Measurements from ENCODE around the gene ANXA2R. TPM values are rescaled to one million over a fixed set of nuclear protein-coding genes. Genes with fewer than 3 reads are reported as not detected.
A peak's percentile ranks its signal among the peaks of the same experiment; 100 is the strongest.
"Not testable (repeated sequence)": the region's sequence is repeated elsewhere in the genome, so short reads cannot be mapped to it uniquely, and the experiment has no call there.

ANXA2R gene
- total RNA-seq, 1 donor: 3.6 TPM

DNA sequence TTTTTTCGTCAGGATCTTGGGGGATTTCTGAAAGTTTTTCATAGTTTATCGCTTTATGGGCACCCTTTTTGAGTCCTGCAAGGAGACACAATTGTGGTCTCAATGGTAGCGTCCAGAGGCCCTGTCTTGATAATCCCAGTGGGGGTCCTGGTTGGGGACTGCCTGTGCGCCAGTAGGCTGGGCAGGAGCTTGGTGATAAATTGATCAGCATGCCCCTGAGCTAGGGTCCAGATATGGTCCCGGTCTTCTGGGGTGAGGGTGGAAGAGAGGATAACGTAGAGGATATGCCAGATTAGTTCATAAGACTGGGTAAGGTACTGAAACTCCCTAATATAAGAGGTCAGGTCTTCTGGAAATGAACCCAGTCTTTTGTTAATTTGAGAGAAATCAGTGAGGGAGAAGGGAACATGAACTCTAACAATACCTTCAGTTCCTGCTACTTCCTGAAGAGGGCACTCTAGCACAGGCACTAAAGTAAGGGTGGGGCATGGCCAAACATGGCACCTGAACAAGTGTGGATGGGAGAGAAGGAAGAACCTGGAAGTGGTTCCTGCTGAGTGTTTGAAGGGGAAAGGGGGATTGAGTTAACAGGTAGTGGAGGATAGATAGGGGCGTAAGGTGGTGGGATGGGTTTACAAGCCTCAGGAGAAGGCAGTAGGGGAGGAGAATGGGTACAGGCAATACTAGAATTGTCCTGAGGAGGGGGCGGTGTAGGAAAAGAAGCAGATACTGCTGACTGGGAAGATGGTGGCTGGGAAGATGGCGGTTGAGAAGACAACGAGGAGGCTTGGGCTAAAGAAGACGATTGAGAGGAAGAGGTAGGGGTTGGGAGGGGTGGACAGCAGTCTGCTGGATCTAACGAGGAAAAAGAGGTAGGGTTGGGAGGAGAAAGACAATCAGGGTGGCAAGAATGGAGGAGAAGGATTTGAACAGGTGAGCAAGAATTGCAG lies 33.8 kb upstream of the ANXA2R start:
- H3K4me3 ChIP-seq (ENCODE audit: insufficient read depth, low read length): no peak overlapping the region
- H3K27ac ChIP-seq (ENCODE audit: low read depth, low read length): no peak overlapping the region
- no peaks in the 10 kb centered on the region for H3K27me3 ChIP-seq (ENCODE audit: insufficient read depth, low read length)
- peaks cover 19% of the 10 kb centered on the region for H3K36me3 ChIP-seq (ENCODE audit: insufficient read depth, low read length)
- peaks cover 5% of the 10 kb centered on the region for H4K20me1 ChIP-seq (ENCODE audit: insufficient read depth, low read length)
- H3K79me2 ChIP-seq (ENCODE audit: insufficient read depth, low read length): peaks cover 68% of the 10 kb centered on the region
- TF ChIP-seq, protein P1, sequence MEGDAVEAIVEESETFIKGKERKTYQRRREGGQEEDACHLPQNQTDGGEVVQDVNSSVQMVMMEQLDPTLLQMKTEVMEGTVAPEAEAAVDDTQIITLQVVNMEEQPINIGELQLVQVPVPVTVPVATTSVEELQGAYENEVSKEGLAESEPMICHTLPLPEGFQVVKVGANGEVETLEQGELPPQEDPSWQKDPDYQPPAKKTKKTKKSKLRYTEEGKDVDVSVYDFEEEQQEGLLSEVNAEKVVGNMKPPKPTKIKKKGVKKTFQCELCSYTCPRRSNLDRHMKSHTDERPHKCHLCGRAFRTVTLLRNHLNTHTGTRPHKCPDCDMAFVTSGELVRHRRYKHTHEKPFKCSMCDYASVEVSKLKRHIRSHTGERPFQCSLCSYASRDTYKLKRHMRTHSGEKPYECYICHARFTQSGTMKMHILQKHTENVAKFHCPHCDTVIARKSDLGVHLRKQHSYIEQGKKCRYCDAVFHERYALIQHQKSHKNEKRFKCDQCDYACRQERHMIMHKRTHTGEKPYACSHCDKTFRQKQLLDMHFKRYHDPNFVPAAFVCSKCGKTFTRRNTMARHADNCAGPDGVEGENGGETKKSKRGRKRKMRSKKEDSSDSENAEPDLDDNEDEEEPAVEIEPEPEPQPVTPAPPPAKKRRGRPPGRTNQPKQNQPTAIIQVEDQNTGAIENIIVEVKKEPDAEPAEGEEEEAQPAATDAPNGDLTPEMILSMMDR (IDR thresholded peaks at IDR 0.05; ENCODE audit: extremely low read depth, low read depth, low read length): peak; percentile 71
- peaks cover 17% of the 10 kb centered on the region for H3K4me1 ChIP-seq (ENCODE audit: insufficient read depth, low read length)
- DNase-seq (ENCODE audit: insufficient read length, low spot score, missing footprints): no peak
- no peaks in the 10 kb centered on the region for H3K9me3 ChIP-seq (ENCODE audit: low read depth, low read length)
- no peak overlapping the region for H3K4me2 ChIP-seq (ENCODE audit: insufficient read depth, low read length)
- H2AFZ ChIP-seq (ENCODE audit: low read length): no peak overlapping the region

DNA sequence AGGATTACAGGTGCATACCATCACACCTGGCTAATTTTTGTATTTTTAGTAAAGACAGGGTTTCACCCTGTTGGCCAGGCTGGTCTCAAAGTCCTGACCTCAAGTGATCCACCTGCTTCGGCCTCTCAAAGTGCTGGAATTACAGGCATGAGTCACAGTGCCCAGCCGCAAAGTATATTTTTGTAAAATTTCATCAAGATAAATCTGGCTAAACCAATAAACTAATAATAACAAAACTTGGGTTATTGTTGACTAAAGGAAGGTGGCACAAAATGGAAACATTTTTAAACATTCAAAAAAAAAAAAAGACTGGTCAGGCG lies 29.2 kb upstream of the ANXA2R start:
- H3K27me3 ChIP-seq (ENCODE audit: insufficient read depth, low read length): not testable (repeated sequence)

DNA sequence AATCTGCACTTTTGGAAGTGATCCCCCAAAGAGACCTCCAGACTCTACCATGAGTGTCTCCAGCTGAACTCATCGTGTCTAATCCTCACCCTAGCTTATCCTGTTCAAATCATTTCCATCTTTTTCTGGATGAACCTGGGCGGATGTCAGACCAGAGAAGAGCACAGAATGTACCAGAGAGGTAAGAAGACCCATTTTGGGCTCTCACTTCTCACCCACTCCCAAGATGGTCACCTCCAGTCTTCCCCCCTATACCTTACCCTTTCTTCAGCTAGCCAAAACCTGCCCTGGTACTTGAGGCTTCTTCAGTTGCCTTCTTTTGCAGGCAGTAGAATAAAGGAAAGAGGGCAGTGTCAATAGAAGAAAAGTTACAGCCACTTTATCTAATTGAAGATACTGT lies 27.9 kb upstream of the ANXA2R start:
- peak overlapping the region; percentile 94 for H3K4me3 ChIP-seq (ENCODE audit: insufficient read depth, low read length)
- H3K4me1 ChIP-seq (ENCODE audit: insufficient read depth, low read length): peaks cover 29% of the 10 kb centered on the region
- no peaks in the 10 kb centered on the region for H3K27me3 ChIP-seq (ENCODE audit: insufficient read depth, low read length)
- TF ChIP-seq, protein P1 (IDR thresholded peaks at IDR 0.05; ENCODE audit: extremely low read depth, low read depth, low read length): no peak
- no peak overlapping the region for H2AFZ ChIP-seq (ENCODE audit: low read length)
- H3K27ac ChIP-seq (ENCODE audit: low read depth, low read length): peak overlapping the region; percentile 98
- no peaks in the 10 kb centered on the region for H3K9me3 ChIP-seq (ENCODE audit: low read depth, low read length)
- peaks cover 81% of the 10 kb centered on the region for H3K79me2 ChIP-seq (ENCODE audit: insufficient read depth, low read length)
- peaks cover 12% of the 10 kb centered on the region for H3K36me3 ChIP-seq (ENCODE audit: insufficient read depth, low read length)
- H3K4me2 ChIP-seq (ENCODE audit: insufficient read depth, low read length): peak overlapping the region; percentile 82
- no peak for DNase-seq (ENCODE audit: insufficient read length, low spot score, missing footprints)
- H4K20me1 ChIP-seq (ENCODE audit: insufficient read depth, low read length): peaks cover 3% of the 10 kb centered on the region

More for the DNA sequence above, 29.2 kb upstream of the ANXA2R start:
- not testable (repeated sequence) for DNase-seq (ENCODE audit: insufficient read length, low spot score, missing footprints); H4K20me1 ChIP-seq (ENCODE audit: insufficient read depth, low read length); H2AFZ ChIP-seq (ENCODE audit: low read length); H3K9me3 ChIP-seq (ENCODE audit: low read depth, low read length); H3K27ac ChIP-seq (ENCODE audit: low read depth, low read length)
- peaks cover 18% of the 10 kb centered on the region for H3K4me1 ChIP-seq (ENCODE audit: insufficient read depth, low read length)
- peak overlapping the region; percentile 94 for H3K4me3 ChIP-seq (ENCODE audit: insufficient read depth, low read length)
- peaks cover 12% of the 10 kb centered on the region for H3K36me3 ChIP-seq (ENCODE audit: insufficient read depth, low read length)
- H3K79me2 ChIP-seq (ENCODE audit: insufficient read depth, low read length): peaks cover 79% of the 10 kb centered on the region
- H3K4me2 ChIP-seq (ENCODE audit: insufficient read depth, low read length): peak overlapping the region; percentile 82

DNA sequence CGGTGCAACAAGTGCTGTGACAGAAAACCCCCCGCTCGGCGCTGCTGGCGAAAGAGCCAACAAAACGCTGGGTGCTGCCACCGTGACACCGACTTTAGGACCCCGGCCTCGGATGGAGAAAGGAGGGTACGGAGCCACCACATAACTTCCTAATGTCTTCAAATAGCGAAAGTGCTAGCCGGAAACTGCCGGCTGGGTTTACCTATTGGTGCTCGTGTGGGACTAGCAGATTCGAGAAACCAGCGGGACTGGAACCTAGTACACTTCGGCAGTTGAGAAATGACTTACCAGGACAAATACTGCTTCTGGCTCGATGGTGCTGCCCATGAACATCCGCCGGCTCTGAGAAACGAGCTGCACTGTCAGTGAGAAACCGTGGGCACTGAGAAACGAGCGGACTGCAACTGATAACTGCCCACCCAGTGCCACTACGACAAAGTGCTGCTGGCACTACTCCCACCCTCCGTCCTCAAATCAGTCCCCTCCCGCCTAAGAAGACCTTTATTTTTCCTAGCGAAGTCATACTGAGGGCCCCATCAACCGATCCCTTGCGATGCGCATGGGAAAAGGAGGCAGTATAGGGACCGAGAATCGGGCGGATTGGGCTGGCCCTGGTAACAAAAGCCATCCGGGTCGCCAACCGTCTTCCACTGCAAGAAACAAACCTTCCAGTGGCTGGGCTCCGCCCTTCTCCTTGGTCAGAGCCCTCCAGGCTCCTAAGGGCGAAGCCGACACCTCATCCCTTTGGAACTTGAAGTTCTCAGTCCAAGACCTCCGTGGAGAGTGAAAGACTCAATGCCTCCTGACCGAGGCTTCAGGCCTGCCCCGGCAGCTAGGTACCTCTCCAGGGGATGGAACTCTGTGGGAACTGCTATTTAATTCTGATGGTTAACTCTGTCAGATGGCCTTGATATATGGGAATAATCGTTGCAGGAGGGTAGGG lies 27.0 kb upstream of the ANXA2R start:
- H3K9me3 ChIP-seq (ENCODE audit: low read depth, low read length): no peaks in the 10 kb centered on the region
- peaks cover 81% of the 10 kb centered on the region for H3K79me2 ChIP-seq (ENCODE audit: insufficient read depth, low read length)
- peak; percentile 76 for DNase-seq (ENCODE audit: insufficient read length, low spot score, missing footprints)
- TF ChIP-seq, protein P1 (IDR thresholded peaks at IDR 0.05; ENCODE audit: extremely low read depth, low read depth, low read length): no peak
- peak overlapping the region; percentile 94 for H3K4me3 ChIP-seq (ENCODE audit: insufficient read depth, low read length)
- H3K4me2 ChIP-seq (ENCODE audit: insufficient read depth, low read length): peak overlapping the region; percentile 82
- H3K27me3 ChIP-seq (ENCODE audit: insufficient read depth, low read length): no peaks in the 10 kb centered on the region
- peaks cover 29% of the 10 kb centered on the region for H3K4me1 ChIP-seq (ENCODE audit: insufficient read depth, low read length)
- H2AFZ ChIP-seq (ENCODE audit: low read length): peak overlapping the region; percentile 93
- peak overlapping the region; percentile 98 for H3K27ac ChIP-seq (ENCODE audit: low read depth, low read length)
- peaks cover 12% of the 10 kb centered on the region for H3K36me3 ChIP-seq (ENCODE audit: insufficient read depth, low read length)
- peaks cover 3% of the 10 kb centered on the region for H4K20me1 ChIP-seq (ENCODE audit: insufficient read depth, low read length)
